Mononuclear cell (primary cell): ENCODE results near the gene RCHY1. TPM values are rescaled to one million over a fixed set of nuclear protein-coding genes. Genes with fewer than 3 reads are reported as not detected.

Source experiments
- H3K27me3 ChIP-seq: 2 replicates; pipeline ENCODE4 v1.6.0; 2011; ENCODE audit warnings: low read length, control low read depth; ENCODE audit not compliant: insufficient read depth
- H3K4me1 ChIP-seq: 2 replicates; pipeline ENCODE4 v1.5.1; 2011; ENCODE audit warnings: mild to moderate bottlenecking, low read length, control low read depth; ENCODE audit not compliant: insufficient read depth
- H3K4me3 ChIP-seq: 2 replicates; pipeline ENCODE4 v1.5.1; 2011; ENCODE audit warnings: mild to moderate bottlenecking, low read length, moderate library complexity
- H3K9me3 ChIP-seq: 2 replicates; pipeline ENCODE4 v1.5.1; 2011; ENCODE audit warnings: low read depth, mild to moderate bottlenecking, control low read depth, low read length
- total RNA-seq: library from RNA; depleted of rRNA; stranded (reverse); fragments of >200 nt; gene quantifications from one replicate; pipeline ENCODE4 v1.2.3, GENCODE V29; 2012

Gene RCHY1
- total RNA-seq, 1 donor = 52.4 TPM

- Histone ChIP-seq H3K27me3 (no peaks in the 10 kb centered on the region), H3K9me3 (no peaks in the 10 kb centered on the region), H3K4me3 (no peak overlapping the region), H3K4me1 (peaks cover 12% of the 10 kb centered on the region)
Observed at GRCh38 chr4:75498041-75498440, 16.2 kb downstream of the RCHY1 start.

GRCh38 chr4:75497133-75497532 is 17.1 kb downstream of the RCHY1 start:
- Histone ChIP-seq H3K27me3 (no peaks in the 10 kb centered on the region), H3K4me3 (no peak overlapping the region), H3K9me3 (no peaks in the 10 kb centered on the region), H3K4me1 (peaks cover 12% of the 10 kb centered on the region)

GRCh38 chr4:75496406-75496805 is 17.8 kb downstream of the RCHY1 start:
- no peaks in the 10 kb centered on the region for H3K9me3 ChIP-seq
- no peak overlapping the region for H3K4me3 ChIP-seq
- H3K27me3 ChIP-seq = no peaks in the 10 kb centered on the region
- H3K4me1 ChIP-seq = peaks cover 12% of the 10 kb centered on the region

- no peak overlapping the region for H3K4me3 ChIP-seq
- no peaks in the 10 kb centered on the region for H3K9me3 ChIP-seq
- no peaks in the 10 kb centered on the region for H3K27me3 ChIP-seq
- peaks cover 12% of the 10 kb centered on the region for H3K4me1 ChIP-seq
Observed at GRCh38 chr4:75495476-75495875, 18.7 kb downstream of the RCHY1 start.

GRCh38 chr4:75494563-75494962 is 19.6 kb downstream of the RCHY1 start:
- H3K27me3 ChIP-seq = no peaks in the 10 kb centered on the region
- H3K4me1 ChIP-seq = peaks cover 12% of the 10 kb centered on the region
- no peak overlapping the region for H3K4me3 ChIP-seq
- H3K9me3 ChIP-seq = no peaks in the 10 kb centered on the region

GRCh38 chr4:75490155-75490554 is 24.0 kb downstream of the RCHY1 start:
- Histone ChIP-seq H3K4me1 (peaks cover under 1% of the 10 kb centered on the region), H3K9me3 (no peaks in the 10 kb centered on the region), H3K4me3 (no peak overlapping the region), H3K27me3 (no peaks in the 10 kb centered on the region)

- H3K9me3 ChIP-seq = no peaks in the 10 kb centered on the region
- no peaks in the 10 kb centered on the region for H3K4me1 ChIP-seq
- H3K27me3 ChIP-seq = no peaks in the 10 kb centered on the region
- H3K4me3 ChIP-seq = no peak overlapping the region
Observed at GRCh38 chr4:75484190-75484589, 30.0 kb downstream of the RCHY1 start.

- no peaks in the 10 kb centered on the region for H3K27me3 ChIP-seq
- no peaks in the 10 kb centered on the region for H3K9me3 ChIP-seq
- no peaks in the 10 kb centered on the region for H3K4me1 ChIP-seq
- H3K4me3 ChIP-seq = no peak overlapping the region
Observed at GRCh38 chr4:75477201-75477600, 37.0 kb downstream of the RCHY1 start.

- Histone ChIP-seq H3K9me3 (no peaks in the 10 kb centered on the region), H3K27me3 (no peaks in the 10 kb centered on the region), H3K4me3 (no peak overlapping the region), H3K4me1 (no peaks in the 10 kb centered on the region)
Observed at GRCh38 chr4:75470738-75471137, 43.5 kb downstream of the RCHY1 start.

GRCh38 chr4:75469896-75470295 is 44.3 kb downstream of the RCHY1 start:
- Histone ChIP-seq H3K27me3 (peaks cover under 1% of the 10 kb centered on the region), H3K4me3 (no peak overlapping the region), H3K4me1 (no peaks in the 10 kb centered on the region), H3K9me3 (no peaks in the 10 kb centered on the region)

GRCh38 chr4:75457365-75457764 is 56.8 kb downstream of the RCHY1 start:
- Histone ChIP-seq H3K4me3 (no peak overlapping the region), H3K4me1 (no peaks in the 10 kb centered on the region), H3K27me3 (peaks cover 2% of the 10 kb centered on the region), H3K9me3 (no peaks in the 10 kb centered on the region)

- H3K4me1 ChIP-seq = no peaks in the 10 kb centered on the region
- no peak overlapping the region for H3K4me3 ChIP-seq
- H3K27me3 ChIP-seq = peaks cover 15% of the 10 kb centered on the region
- no peaks in the 10 kb centered on the region for H3K9me3 ChIP-seq
Observed at GRCh38 chr4:75434105-75434504, 80.1 kb downstream of the RCHY1 start.

- H3K4me3 ChIP-seq = no peak overlapping the region
- H3K4me1 ChIP-seq = no peaks in the 10 kb centered on the region
- H3K27me3 ChIP-seq = peaks cover 15% of the 10 kb centered on the region
- H3K9me3 ChIP-seq = no peaks in the 10 kb centered on the region
Observed at GRCh38 chr4:75432683-75433082, 81.5 kb downstream of the RCHY1 start.

GRCh38 chr4:75429208-75429607 is 85.0 kb downstream of the RCHY1 start:
- H3K27me3 ChIP-seq = peaks cover 8% of the 10 kb centered on the region
- H3K4me1 ChIP-seq = no peaks in the 10 kb centered on the region
- H3K4me3 ChIP-seq = no peak overlapping the region
- no peaks in the 10 kb centered on the region for H3K9me3 ChIP-seq
